Caco-2 (cell line): Measurements from ENCODE around the gene SNX25. TPM values are rescaled to one million over a fixed set of nuclear protein-coding genes. Genes with fewer than 3 reads are reported as not detected.

Experiments
- BruUV-seq: library from RNA; stranded (reverse); fragments of 400-500 nt; replicated peaks from 2 replicates; lab custom pipeline; 2021; lab: Mats Ljungman, UMichigan
- CTCF ChIA-PET: fragments of 300-600 bp; sonication (Branson Sonifier 250); formaldehyde crosslinking; loops from one replicate; lab custom pipeline; 2022; ENCODE audit warnings: antibody characterized with exemption; lab: Charles Lee
- POLR2A ChIA-PET: fragments of 300-600 bp; sonication (Branson Sonifier 250); formaldehyde crosslinking; loops from one replicate; lab custom pipeline; 2022; ENCODE audit warnings: antibody characterized with exemption; lab: Charles Lee
- DNase-seq, 2 experiments: peaks; one replicate each; pipeline versions ENCODE4 v3.0.0 to v3.0.0-alpha.2; 2020 to 2022
- H3K27me3 ChIP-seq: replicated peaks from 2 replicates; pipeline ENCODE4 v1.6.0; 2011; ENCODE audit warnings: low read length; ENCODE audit not compliant: control insufficient read depth, insufficient read depth
- H3K36me3 ChIP-seq: 2 replicates; pipeline ENCODE4 v1.5.1; 2011; ENCODE audit warnings: low read length; ENCODE audit not compliant: control insufficient read depth, insufficient read depth
- H3K4me1 ChIP-seq: fragments of 250-450 bp; sonication (Bioruptor Pico); 2 replicates; pipeline ENCODE4 v1.5.1; 2020; ENCODE audit warnings: mild to moderate bottlenecking
- H3K4me3 ChIP-seq: 2 replicates; pipeline ENCODE4 v1.5.1; 2011; ENCODE audit warnings: low read depth, mild to moderate bottlenecking, control low read depth, low read length
- H3K9me3 ChIP-seq: fragments of 250-450 bp; sonication (Bioruptor Pico); 2 replicates; pipeline ENCODE4 v1.5.1; 2020; ENCODE audit warnings: mild to moderate bottlenecking, moderate library complexity
- H3K27ac Mint-ChIP-seq: one replicate; pipeline ENCODE4 v1.8.0; 2022; ENCODE audit warnings: mixed read lengths; ENCODE audit not compliant: unreplicated experiment
- H3K27me3 Mint-ChIP-seq: one replicate; pipeline ENCODE4 v1.8.0; 2022; ENCODE audit warnings: mixed read lengths; ENCODE audit not compliant: insufficient read depth, unreplicated experiment
- H3K36me3 Mint-ChIP-seq: one replicate; pipeline ENCODE4 v1.8.0; 2022; ENCODE audit warnings: mild to moderate bottlenecking, mixed read lengths; ENCODE audit not compliant: insufficient read depth, unreplicated experiment
- H3K4me1 Mint-ChIP-seq: one replicate; pipeline ENCODE4 v1.8.0; 2022; ENCODE audit warnings: low read depth, mixed read lengths; ENCODE audit not compliant: unreplicated experiment
- H3K4me3 Mint-ChIP-seq: one replicate; pipeline ENCODE4 v1.8.0; 2022; ENCODE audit warnings: mild to moderate bottlenecking, moderate library complexity, mixed read lengths; ENCODE audit not compliant: unreplicated experiment
- H3K9me3 Mint-ChIP-seq: one replicate; pipeline ENCODE4 v1.8.0; 2022; ENCODE audit warnings: mixed read lengths; ENCODE audit not compliant: unreplicated experiment
- intact Hi-C: fragments of 100-400 bp; cut with micrococcal nuclease; formaldehyde crosslinking; loops from one replicate; pipeline ENCODE4 v1.10.0; 2022; ENCODE audit not compliant: unreplicated experiment
- total RNA-seq: library from RNA; stranded (reverse); gene quantifications from 2 replicates; pipeline ENCODE4 v1.2.3, GENCODE V29; 2022
- TF ChIP-seq, protein P1 (sequence below), 2 experiments: fragments of 200-600 bp in 1 of 2; IDR thresholded peaks; 1 replicate in 1 of 2; 2 replicates in 1 of 2; pipeline versions ENCODE4 v1.5.1 to v1.8.0; 2011 to 2022; ENCODE audit warnings: antibody characterized with exemption in 1 of 2, control low read depth in 1 of 2, inconsistent platforms in 1 of 2, low read depth in 1 of 2, low read length in 1 of 2, mild to moderate bottlenecking in 1 of 2, moderate library complexity in 1 of 2; ENCODE audit not compliant: insufficient read depth in 1 of 2, severe bottlenecking in 1 of 2, unreplicated experiment in 1 of 2

The SNX25 gene
- total RNA-seq, 1 experiment from 2014 or later: 9.3 TPM

GRCh38 chr4:185283723-185284122 lies 74.3 kb downstream of the SNX25 start:
- no TSS peak for BruUV-seq

DNA sequence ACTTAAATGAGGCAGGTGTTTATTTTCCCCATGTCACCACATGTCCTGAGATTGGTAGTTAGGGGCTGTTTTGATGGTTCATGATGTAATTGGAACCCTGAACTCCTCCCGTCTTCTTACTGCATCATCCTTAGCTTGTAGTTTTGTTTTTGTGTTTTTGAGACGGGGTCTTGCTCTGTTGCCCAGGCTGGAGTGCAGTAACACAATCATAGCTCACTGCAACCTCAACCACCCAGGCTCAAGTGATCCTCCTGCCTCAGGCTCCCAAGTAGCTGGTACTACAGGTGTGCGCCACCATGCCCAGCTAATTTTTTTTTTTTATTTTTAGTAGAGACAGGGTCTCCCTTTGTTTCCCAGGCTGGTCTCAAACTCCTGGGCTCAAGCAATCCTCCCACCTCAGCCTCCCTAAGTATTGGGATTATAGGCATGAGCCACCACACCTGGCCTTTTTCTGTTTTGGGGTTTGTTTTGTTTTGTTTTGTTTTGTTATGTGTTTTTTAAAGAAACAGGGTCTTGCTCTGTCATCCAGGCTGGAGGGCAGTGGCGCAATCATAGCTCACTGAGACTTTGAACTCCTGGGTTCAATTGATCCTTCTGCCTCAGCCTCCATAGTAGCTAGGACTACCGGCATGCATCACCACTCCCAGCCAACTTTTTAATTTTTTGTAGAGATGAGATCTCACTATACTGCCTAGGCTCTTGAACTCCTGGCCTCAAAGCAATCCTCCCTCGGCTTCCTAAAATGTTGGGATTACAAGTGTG lies 76.4 kb downstream of the SNX25 start:
- Mint-ChIP-seq H3K9me3 (no peaks in the 10 kb centered on the region), H3K27ac (no peak overlapping the region), H3K4me1 (peaks cover 32% of the 10 kb centered on the region), H3K36me3 (no peaks in the 10 kb centered on the region), H3K4me3 (no peak overlapping the region), H3K27me3 (no peaks in the 10 kb centered on the region)
- ChIA-PET CTCF (no interaction called here), POLR2A (no interaction called here)
- TF ChIP-seq, protein P1, sequence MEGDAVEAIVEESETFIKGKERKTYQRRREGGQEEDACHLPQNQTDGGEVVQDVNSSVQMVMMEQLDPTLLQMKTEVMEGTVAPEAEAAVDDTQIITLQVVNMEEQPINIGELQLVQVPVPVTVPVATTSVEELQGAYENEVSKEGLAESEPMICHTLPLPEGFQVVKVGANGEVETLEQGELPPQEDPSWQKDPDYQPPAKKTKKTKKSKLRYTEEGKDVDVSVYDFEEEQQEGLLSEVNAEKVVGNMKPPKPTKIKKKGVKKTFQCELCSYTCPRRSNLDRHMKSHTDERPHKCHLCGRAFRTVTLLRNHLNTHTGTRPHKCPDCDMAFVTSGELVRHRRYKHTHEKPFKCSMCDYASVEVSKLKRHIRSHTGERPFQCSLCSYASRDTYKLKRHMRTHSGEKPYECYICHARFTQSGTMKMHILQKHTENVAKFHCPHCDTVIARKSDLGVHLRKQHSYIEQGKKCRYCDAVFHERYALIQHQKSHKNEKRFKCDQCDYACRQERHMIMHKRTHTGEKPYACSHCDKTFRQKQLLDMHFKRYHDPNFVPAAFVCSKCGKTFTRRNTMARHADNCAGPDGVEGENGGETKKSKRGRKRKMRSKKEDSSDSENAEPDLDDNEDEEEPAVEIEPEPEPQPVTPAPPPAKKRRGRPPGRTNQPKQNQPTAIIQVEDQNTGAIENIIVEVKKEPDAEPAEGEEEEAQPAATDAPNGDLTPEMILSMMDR (IDR thresholded peaks at IDR 0.05; ENCODE audit: insufficient read depth in 1 of 2, low read depth in 1 of 2, low read length in 1 of 2, severe bottlenecking in 1 of 2, unreplicated experiment in 1 of 2): no peak
- no TSS peak for BruUV-seq
- Histone ChIP-seq H3K27me3 (no peaks in the 10 kb centered on the region), H3K4me1 (peaks cover 5% of the 10 kb centered on the region), H3K4me3 (no peak overlapping the region), H3K9me3 (no peaks in the 10 kb centered on the region), H3K36me3 (no peaks in the 10 kb centered on the region)
- intact Hi-C loops: loop anchor here (5.0 kb wide), 1 partner anchor 74 kb away; no protein-coding TSS in a partner anchor
- no peak for DNase-seq

More at GRCh38 chr4:185283723-185284122, 74.3 kb downstream of the SNX25 start:
- no peak for DNase-seq
- Mint-ChIP-seq H3K36me3 (no peaks in the 10 kb centered on the region), H3K27me3 (no peaks in the 10 kb centered on the region), H3K4me1 (peaks cover 21% of the 10 kb centered on the region), H3K27ac (no peak overlapping the region), H3K9me3 (no peaks in the 10 kb centered on the region), H3K4me3 (no peak overlapping the region)
- intact Hi-C loops: no loop called here
- ChIA-PET CTCF (no interaction called here), POLR2A (no interaction called here)
- TF ChIP-seq, protein P1 (IDR thresholded peaks at IDR 0.05; ENCODE audit: insufficient read depth in 1 of 2, low read depth in 1 of 2, low read length in 1 of 2, severe bottlenecking in 1 of 2, unreplicated experiment in 1 of 2): no peak
- H3K4me3 ChIP-seq: no peak overlapping the region
- no peaks in the 10 kb centered on the region; the same call in 1 of the 2 replicates for H3K4me1 ChIP-seq
- H3K9me3 ChIP-seq: no peaks in the 10 kb centered on the region
- H3K36me3 ChIP-seq: no peaks in the 10 kb centered on the region
- no peaks in the 10 kb centered on the region for H3K27me3 ChIP-seq

- Histone ChIP-seq H3K27me3 (no peaks in the 10 kb centered on the region), H3K9me3 (no peaks in the 10 kb centered on the region), H3K4me3 (no peak overlapping the region), H3K36me3 (no peaks in the 10 kb centered on the region), H3K4me1 (peaks cover 5% of the 10 kb centered on the region)
- Mint-ChIP-seq H3K4me1 (peaks cover 32% of the 10 kb centered on the region), H3K9me3 (no peaks in the 10 kb centered on the region), H3K27me3 (no peaks in the 10 kb centered on the region), H3K36me3 (no peaks in the 10 kb centered on the region), H3K27ac (no peak overlapping the region), H3K4me3 (no peak overlapping the region)
- TF ChIP-seq, protein P1 (IDR thresholded peaks at IDR 0.05; ENCODE audit: insufficient read depth in 1 of 2, low read depth in 1 of 2, low read length in 1 of 2, severe bottlenecking in 1 of 2, unreplicated experiment in 1 of 2): no peak
- DNase-seq: no peak
- intact Hi-C loops: loop anchor here (5.0 kb wide), 1 partner anchor 74 kb away; no protein-coding TSS in a partner anchor
- POLR2A ChIA-PET: no interaction called here
- CTCF ChIA-PET: no interaction called here
- no TSS peak for BruUV-seq
These were observed 77.2 kb downstream of the SNX25 start for GRCh38 chr4:185286571-185286970.
